Fibroblast of upper back skin (primary cell): ENCODE results near the gene PLXNA2.

Experiments
- DNase-seq: peaks from one replicate; pipeline ENCODE4 v3.0.0-alpha.2; 2013

The PLXNA2 gene

DNA sequence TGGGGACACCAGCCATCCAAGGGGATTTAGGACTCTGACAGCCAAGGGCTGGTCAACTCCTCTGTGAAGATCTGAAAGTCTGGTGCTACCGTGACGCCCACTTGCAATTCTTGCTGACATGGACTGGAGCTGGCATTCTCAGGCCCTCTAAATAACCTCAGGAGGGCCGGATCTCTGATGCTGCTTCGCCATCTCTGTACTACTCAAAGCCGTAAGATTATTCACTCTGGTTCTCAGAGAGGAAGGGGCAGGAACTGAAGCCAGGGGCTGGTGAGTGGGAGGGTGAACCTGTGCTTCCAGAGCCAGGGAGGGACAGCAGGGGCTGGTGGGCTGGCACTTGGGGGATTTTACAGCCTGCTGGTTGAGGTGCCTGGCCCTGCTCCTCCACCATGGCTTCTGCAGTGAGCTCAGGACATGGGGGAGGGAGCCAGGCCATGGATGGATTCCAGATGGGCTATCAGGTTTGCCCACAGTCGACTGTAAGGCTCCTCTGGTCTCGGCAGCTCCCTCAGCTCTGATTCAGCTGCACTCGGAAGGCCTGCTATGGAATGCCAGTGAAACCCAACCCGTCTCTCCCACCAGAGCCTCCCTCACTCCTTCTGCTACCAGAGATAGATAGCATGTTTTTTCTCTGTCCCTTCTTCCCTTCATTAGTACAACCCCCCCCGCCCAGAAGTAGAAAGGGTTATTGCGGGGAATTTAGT, 84.5 kb downstream of the PLXNA2 start:
- DNase-seq, result peak; percentile 91

DNA sequence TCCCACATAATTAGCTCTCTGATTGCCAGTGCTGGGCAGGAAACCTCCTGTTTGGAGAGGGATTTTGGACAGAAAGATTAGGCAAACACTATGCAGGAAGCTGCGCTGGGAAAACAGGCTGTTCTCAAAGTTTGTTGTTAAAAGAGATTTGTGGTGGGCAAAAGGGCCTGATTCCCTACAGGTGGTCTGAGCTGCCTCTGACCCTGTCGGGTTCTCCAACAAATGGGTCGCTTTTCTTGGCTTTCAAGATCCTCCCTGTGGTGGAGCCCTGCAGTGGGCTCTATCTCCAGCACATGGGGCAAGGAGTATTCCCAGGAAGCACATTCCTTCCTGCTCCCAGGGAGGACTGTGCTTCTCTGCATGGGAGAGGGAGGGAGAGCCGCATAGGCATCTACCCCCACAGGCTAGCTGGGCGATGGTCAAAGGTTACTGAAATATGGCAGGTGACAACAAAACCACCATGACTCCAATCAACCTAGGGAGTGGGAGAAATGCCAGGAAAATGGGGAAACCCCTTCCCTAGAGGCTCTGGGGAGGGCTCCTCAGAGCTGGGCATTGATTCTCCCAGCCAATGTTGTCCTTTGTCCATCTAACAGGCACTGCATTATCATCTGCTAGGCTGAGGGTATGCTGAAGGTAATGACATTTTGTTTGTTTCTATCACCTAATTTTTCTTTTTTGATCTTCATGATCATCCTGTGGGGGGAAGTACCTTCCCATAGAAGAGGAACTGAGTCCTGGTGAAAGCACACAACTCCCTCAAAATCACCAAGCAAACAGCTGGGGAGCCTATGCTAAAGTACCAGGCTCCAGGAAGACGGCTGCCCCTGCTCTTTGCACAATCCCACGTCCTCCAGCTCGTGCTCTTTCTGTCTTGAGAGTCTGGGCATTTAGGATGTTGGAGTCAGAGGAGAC, 85.3 kb downstream of the PLXNA2 start:
- no peak for DNase-seq

DNA sequence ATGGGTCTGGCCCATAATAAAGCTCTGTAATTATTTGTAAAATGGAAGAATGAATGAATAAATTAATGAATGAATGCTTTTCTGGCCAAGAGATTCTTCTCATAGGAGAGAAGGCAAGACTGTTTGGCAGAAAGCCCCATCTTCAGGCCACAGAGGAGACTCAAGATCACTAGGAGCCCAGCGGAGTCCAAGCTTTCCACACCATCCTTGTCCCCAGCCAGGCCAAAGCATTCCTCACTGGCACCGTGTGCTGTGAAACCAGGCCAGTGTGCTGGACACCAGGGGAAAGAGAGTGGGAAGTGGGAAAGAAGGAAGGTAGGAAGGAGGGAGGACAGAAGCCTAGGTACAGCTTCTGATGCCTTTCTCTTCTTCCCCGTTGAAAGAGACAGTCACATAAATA, 86.4 kb downstream of the PLXNA2 start:
- no peak for DNase-seq

DNA sequence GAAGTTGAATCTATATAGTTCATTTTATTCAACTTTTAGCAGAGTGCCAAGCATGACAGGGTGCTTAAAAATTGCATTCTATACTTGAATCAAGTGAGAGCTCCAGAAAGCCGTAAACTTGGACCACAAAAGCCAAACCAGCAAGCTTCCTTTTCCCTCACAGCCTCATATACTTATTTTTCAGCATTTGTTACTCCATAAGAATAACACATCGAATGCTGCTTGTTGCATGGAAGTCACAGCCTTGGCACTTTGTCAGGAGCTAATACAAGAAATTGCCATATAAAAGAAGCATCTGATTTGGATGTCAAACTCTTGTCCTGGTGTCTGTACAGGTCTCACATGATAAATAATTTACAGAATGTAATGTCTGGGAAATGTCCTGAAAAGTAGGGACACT, 87.4 kb downstream of the PLXNA2 start:
- no peak for DNase-seq

DNA sequence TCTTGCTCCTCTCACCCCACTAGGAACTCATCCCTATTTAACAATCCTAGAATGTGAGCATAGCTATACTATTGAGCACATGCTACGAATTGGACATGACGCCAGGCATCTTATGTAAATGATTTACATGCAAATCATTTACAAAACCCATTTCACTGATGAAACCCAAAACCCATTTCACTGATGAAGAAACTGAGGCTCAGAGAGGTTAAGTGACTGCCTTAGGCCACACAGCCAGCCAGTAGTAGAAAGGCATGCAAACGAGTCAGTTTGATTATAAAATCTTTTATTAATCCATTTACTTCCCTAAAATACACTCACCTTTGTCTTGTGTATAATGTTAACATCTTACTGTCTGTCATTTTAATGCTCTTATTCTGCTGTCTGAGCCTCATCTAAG, 87.9 kb downstream of the PLXNA2 start:
- DNase-seq, result no peak

DNA sequence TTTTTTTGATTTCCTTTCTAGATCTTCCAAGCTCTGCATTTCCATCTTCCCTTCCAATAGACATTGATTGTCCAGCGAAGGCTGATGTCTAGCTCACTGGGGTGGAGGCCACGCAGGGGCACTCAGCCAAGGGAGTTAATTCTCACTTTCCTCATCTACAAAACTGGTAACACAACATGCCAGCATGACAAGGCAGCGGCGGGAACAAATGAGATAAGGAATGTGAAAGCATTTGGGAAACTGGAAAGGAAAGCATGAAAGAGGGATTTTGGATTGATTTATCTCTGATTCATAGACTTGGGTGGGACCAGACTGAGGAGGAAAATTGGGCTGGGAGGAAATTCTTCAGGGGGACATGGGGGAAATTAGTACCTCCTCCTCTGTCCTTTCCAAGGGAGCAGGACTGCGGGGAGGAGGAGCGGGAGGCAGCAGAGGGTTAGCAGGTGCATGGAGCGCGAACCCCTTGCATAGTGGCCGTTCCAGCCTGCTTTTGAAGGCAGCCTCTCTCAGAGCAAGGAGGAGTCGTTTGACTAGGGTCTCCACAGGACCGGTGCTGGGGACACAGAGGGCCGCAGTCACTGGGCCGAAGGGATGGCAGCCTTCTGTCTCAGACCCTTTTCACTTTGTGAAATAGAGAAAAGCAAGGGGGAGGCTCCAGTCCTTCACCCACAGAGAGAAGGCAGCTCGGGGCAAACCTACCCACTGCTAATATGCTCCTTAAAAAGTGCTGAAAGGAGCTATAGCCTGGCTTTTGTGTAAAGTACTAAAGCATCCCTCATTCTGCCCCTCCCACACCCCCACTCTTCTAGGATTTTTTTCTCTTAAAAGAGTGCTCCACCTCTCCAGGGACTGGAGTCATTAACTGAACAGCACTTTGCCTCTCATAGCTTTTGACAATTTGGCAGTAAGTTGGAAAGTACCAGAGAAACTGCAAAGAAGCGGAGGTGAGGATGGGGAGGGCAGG, 89.2 kb downstream of the PLXNA2 start:
- no peak for DNase-seq

DNA sequence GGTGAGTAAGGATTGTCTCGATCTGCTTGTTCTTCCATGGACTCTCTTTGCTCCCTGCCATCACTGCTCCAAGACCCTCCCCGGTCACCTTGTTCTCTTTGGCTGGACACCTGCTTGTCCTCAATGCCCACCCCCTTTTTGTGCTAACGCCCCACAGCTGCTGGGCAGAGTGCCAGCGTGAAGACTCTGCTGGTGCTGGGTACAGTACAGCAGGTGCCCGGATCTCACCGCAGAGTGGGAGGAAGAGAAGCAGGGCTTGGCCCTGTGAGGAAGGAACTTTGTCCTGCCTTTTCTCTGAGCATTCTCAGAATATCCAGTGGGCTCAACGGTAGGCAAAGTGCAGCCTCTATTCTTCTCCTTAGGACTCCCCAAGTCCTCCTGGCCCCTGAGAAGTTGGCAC, 90.1 kb downstream of the PLXNA2 start:
- DNase-seq, result no peak

DNA sequence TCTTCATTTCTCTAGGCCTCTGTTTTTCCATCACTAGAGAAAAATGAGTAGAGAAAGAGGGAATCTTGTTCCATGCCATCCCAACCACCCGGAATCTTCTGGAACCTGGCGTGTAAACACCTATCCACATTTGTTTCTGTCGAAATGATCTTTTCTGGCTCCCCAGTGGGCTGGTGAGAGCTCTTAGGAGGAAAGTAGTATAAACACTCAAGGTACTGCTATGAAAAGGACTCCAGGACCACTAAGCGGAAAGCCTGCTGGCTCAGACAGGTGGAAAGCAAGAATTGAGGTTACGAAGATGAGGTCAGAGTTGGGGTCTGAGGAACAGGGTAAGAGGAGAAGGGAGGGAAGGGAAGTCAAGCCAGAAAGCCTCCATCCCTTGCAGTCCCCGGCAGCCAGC, 90.8 kb downstream of the PLXNA2 start:
- no peak for DNase-seq

DNA sequence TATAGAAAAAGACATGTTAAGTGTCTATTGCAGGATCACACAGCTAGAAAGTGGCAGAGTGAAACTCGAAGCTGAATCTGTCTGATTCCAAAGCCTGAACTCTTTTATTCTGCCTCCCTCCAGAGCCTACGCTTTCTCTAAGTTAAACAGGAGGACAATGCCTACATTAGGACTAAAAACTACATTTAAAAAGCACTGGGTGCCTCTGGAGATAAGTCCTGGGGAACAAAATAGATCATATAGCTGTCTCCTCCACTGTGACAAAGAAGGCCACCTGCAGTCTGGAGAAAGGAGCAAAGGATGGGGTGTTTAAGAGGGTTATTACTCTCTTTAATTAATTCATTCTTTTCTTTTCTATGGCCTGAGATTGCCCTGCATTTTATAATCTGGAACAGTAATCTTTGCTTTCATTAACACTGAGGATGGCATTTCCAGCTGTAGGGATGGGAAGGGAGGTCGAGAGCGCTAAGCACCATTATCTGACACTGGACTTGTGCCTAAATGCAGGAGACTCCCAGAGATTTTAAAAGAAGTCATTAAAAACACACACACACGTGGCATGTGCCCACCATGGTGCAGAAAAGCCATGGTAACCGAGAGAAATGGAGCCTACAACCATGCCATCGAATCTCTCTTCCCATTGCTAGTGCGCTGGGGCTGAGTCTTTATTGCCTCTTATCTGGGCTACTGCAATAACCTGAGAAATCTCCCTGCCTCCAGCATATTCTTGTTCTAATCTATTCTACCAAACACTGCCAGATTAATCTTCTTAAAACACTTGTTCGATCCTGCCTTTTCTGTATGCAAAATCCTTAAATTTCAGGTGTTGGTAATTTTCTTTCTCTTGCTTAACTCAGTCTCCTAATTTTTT, 92.2 kb downstream of the PLXNA2 start:
- DNase-seq, result no peak

DNA sequence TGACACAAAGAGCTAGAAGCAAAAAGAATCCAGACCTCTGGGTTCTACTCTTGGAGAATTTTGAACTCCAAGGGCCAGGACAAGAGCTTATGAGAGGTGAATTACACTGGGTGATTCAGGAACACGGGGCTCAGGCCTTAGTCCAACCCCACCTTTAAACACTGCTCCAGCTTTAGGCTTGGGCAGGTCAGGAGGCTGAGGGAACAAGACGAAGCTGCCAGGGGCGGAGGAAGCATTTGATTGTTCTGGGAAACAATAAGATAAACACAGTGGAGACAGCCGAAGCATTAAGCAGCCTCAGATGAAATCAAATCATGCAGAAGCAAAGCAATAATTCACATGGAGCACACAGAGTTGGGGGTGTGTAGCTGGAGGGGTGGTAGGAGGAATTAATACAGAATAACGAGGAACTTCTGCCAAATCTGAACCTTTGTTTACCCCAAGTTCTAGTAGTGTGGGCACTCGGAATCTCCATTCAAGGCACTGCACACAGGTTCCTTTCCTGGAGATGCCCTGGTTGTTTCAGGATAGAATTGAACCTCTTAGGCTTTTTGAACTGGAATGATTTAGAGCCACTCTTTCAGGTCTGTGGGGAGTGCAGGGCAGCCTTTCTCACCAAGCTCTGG, 93.2 kb downstream of the PLXNA2 start:
- DNase-seq, result no peak

DNA sequence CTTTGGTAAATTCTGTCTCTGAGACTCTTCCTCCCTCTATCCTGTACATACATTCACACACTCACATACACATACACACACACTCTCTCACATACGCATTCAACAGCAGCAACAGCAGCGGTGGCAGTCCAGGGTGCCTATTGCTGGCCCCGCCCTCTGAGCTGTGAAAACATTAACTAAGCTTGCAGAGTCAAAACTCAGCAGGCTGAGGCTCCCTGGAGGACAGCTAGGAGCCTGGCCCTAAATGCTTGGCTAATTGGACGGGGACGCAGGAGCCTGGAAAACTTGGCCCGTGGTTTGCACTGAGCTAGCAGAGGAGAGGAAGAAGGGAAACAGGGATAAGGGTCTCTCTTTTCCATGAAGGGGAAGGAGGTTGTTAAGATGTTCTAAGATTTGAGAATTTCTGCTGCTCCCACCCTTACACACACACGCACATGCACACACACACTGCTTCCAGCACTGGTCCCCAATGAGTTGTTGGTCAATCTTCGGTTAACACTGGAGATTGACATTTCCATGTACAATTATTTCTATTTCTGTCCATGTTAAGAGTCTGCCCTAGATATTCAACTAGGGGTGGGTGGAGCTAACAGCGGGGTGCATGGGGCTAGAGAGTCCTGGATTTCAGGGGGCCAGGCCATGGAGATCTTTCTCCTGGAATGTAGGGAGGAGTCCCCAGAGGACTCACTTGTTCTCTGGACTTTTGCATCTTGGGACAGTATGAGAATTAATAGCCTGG, 94.2 kb downstream of the PLXNA2 start:
- DNase-seq, result no peak

DNA sequence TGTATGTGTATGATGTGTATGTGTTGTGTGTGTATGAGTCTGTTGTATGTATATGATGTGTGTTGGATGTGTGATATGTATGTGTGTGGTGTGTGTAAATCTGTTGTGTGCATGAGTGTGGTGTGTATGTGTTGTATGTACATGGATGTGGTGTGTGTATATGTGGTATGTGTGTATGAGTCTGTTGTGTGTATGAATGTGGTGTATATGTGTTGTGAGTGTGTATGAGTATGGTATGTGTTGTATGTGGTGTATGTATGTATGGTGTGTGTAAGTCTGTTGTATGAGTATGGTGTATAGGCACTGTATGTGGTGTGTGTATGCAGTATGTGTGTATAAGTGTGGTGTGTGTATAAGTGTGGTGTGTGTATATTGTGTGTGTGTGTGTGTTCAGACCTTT, 95.0 kb downstream of the PLXNA2 start:
- DNase-seq, result no peak

DNA sequence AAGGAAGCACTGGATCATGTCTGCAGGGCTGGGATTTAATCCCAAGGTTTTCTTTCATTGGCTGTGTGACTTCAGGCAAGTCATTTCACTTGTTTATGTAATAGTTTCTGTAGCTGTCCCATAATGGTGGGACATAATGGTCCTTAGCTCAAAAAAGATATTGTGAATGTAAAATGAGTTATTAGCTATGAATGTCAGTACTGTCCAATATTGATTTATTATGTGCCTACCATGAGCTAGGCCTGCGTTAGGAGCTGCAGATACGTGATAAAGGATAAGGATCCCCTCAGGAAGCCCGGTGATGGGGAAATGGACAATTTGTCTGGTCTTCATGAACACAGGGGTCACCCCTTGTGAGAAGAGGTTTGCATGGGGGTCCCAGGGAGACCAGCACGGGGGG, 95.8 kb downstream of the PLXNA2 start:
- DNase-seq, result no peak

DNA sequence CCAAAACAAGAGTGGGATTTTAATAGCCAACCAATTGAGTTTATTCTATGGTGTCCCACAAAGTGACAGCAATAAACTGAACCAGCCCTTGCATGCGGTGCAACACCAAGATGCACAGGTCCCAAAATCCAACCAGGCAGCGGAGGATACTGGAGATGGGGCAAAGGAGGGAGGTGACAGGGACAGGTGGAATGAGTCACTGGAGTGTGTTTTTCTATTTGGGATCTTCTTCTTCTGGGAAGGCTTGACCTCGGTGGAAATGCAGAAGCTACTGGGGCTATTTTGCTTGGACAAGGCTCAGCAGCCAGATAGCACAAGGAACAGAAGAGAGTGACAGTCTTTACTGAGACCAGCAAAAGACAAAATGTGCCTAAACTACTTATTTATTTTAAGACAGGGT, 97.5 kb downstream of the PLXNA2 start:
- DNase-seq, result no peak

DNA sequence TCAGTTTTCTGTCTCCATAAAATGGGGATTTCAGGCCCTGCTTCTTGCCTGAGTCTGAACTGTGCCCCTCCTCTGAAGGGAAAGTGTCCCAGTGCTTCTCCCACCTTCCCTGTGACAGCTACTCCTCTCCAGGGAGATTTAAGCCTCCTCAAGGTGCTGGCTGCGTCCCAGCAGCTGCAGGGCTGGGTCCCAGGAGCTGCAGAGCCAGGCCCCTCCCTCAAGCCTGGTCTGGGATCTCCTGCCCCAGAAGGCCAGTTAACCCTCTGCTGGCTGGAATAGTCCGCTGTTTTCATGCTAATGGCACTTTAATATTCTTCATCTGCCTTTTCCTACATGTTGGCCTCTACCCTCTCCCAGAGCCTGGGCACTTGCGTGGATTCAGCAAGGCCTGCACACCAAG, 99.0 kb downstream of the PLXNA2 start:
- DNase-seq, result no peak

DNA sequence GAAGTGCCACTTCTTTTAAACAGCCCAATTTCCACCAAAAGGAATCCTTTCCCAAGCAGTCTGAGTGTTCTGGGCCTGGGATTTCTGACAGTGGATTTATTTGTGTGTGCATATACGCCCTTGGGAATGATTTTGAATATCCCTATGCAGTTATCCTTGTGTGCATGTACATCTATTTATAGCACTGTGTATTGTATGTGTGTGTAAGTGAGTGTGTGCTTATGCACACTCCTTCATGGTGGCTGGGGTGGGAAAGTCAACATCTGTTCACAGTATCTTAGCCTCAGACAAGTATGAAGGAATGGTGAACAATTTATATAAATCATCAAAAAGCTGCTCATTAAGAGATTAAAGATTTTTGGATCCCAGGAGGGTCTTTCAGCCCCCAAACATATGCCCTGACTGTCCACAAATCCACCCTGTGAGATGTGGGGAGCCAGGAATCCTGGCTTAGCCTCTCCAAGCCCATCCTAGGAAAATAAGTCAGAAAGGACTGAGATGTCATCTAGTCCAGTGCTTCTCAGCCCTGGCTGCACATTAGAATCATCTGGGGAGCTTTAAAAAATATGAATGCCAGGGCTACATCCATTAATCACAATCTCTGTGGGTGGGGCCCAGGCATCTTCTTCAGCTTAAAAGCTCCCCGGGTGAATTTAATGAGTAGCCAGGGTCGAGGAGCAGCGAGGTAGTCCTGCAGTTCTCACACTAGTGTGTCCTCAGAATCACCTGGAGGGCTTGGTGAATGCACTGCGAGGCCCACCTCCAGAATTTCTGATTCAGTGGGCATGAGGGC, 101.4 kb downstream of the PLXNA2 start:
- DNase-seq, result peak; percentile 51

DNA sequence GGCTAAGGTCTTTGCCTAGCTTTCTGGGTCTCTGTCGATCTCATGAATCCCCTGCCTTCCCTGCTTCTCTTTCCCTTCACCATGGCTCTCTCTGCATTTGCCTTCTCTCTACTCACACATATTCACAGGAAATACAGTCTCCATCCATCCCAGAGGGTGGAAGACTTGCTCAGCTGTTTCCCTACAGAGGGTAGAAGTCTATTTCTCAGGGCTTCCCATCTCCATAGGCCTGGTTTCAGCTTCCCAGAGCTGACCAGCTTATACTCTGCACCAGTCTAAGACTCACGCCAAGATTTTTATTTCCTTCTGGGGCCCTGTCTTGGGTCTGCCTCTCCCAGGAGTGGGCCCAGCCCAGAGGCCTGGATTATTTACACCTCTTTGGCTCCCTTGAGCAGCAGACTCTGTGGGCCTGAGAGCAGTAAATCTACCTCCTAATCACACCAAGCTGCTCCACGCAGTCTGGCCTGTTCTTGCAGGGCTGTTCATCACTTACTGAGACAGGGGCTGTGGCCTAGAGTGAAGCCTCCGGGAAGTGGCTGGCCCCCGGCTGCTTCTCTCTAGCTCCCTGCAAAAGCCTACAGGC, 102.5 kb downstream of the PLXNA2 start:
- DNase-seq, result peak; percentile 47

DNA sequence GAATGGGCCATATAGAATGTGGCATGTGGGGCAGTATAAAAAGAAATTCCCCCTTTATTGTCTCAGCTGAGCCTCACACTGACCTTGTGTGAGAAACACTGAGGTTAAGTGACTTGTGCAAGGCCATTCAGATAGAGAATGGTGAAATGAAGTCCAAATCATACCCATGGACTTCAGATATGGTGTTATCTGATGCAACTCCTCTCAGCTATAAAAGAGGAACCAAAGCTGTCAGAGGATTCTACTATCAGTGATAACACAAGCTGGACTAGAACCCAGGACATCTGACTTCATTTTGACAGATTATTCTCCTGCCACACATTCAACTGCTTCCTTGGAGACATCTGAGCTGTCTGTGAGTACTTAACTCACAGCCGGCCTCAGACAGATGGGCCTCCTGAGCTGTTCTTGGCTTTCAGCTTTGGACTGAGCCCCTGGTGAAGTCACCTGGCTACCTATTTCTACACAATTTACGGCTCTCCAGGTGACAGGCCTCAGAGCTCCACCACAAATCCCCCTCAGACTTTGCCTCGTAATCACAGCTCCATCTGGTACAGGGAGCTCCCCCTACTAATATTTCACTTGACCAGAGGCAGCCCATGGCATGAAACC, 104.6 kb downstream of the PLXNA2 start:
- DNase-seq, result no peak

DNA sequence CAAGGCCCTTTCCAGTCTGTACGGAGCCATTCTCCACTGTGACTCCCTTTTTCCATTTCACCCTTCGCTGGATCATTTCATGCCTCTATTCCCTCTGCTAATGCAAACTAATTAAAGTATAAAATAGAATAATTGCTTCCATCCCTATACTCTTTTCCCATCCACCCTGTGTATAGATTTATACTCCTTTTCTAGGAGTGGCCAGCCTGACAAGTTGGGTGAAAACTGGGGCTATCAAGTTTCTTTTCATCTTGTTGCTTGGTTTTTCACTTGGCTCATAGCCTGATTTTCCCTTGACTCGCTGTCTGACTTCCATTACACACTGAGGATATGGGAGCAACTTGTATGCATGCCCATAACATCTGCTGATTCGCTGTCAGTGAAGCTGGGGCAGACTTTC, 107.0 kb downstream of the PLXNA2 start:
- peak; percentile 78 for DNase-seq
